Right atrium auricular region (tissue), 2 donors: ENCODE data around the gene DNAJC27. TPM values are rescaled to one million over a fixed set of nuclear protein-coding genes. Genes with fewer than 3 reads are reported as not detected.
A peak's percentile ranks its signal among the peaks of the same experiment; 100 is the strongest.

Experiments used
- DNase-seq: peaks from one replicate; pipeline ENCODE4 v3.0.0-alpha.2; 2019; ENCODE audit warnings: low spot score
- H3K27ac ChIP-seq, 2 donors: fragments of 200-600 bp; sonication (generic); 1 replicate in 1 of 2; 2 replicates in 1 of 2; pipeline ENCODE4 v1.5.1; 2016 to 2019
- H3K27me3 ChIP-seq, 2 donors: fragments of 200-600 bp; sonication (generic); one replicate each; pipeline versions ENCODE4 v1.5.1 to v1.6.0; 2017 to 2019
- H3K36me3 ChIP-seq: fragments of 200-600 bp; sonication (generic); one replicate; pipeline ENCODE4 v1.5.1; 2016
- H3K4me1 ChIP-seq, 2 donors: fragments of 200-600 bp; sonication (generic); one replicate each; pipeline versions ENCODE4 v1.5.1 to v1.6.0; 2017 to 2019
- H3K4me3 ChIP-seq, 2 donors: fragments of 200-600 bp; sonication (generic); 1 replicate in 1 of 2; 2 replicates in 1 of 2; pipeline ENCODE4 v1.5.1; 2017 to 2019; ENCODE audit warnings: mild to moderate bottlenecking in 1 of 2, moderate library complexity in 1 of 2
- H3K9me3 ChIP-seq, 2 donors: fragments of 200-600 bp; sonication (generic); one replicate each; pipeline ENCODE4 v1.5.1; 2019
- CTCF ChIP-seq, 2 donors: fragments of 200-600 bp; sonication (generic); IDR thresholded peaks; one replicate each; pipeline ENCODE4 v1.5.1; 2019; ENCODE audit warnings: antibody characterized with exemption in 2 of 2
- total RNA-seq, 2 donors: library from RNA; depleted of rRNA; stranded (reverse); fragments of >200 nt; gene quantifications; one replicate each; pipeline ENCODE4 v1.1.0, GENCODE V29; 2016

Gene DNAJC27
- total RNA-seq, 2 donors from 2014 or later = 7.3 to 7.5 TPM

- H3K4me3 ChIP-seq = no peak overlapping the region
- no peaks in the 10 kb centered on the region for H3K36me3 ChIP-seq
- H3K27me3 ChIP-seq = no peaks in the 10 kb centered on the region
- H3K27ac ChIP-seq = no peak overlapping the region
- peaks cover 0 to 24% of the 10 kb centered on the region in 2 donors for H3K4me1 ChIP-seq
- H3K9me3 ChIP-seq = no peaks in the 10 kb centered on the region
- no peak for DNase-seq
- no peak for TF ChIP-seq CTCF (IDR thresholded peaks at IDR 0.05)
Observed at GRCh38 chr2:24924266-24924665, 47.5 kb downstream of the DNAJC27 start.

- no peak for TF ChIP-seq CTCF (IDR thresholded peaks at IDR 0.05)
- H3K9me3 ChIP-seq = no peaks in the 10 kb centered on the region
- H3K27me3 ChIP-seq = no peaks in the 10 kb centered on the region
- H3K4me3 ChIP-seq = no peak overlapping the region
- H3K27ac ChIP-seq = no peak overlapping the region
- H3K4me1 ChIP-seq = peaks cover 0 to 35% of the 10 kb centered on the region in 2 donors
- no peaks in the 10 kb centered on the region for H3K36me3 ChIP-seq
- no peak for DNase-seq
Observed at GRCh38 chr2:24923106-24923505, 48.6 kb downstream of the DNAJC27 start.

GRCh38 chr2:24922556-24922955 is 49.2 kb downstream of the DNAJC27 start:
- no peaks in the 10 kb centered on the region for H3K27me3 ChIP-seq
- no peak overlapping the region for H3K27ac ChIP-seq
- no peaks in the 10 kb centered on the region for H3K9me3 ChIP-seq
- H3K4me3 ChIP-seq = no peak overlapping the region
- TF ChIP-seq CTCF (IDR thresholded peaks at IDR 0.05) = no peak
- H3K36me3 ChIP-seq = no peaks in the 10 kb centered on the region
- peaks cover 0 to 35% of the 10 kb centered on the region in 2 donors for H3K4me1 ChIP-seq
- DNase-seq = no peak

DNA sequence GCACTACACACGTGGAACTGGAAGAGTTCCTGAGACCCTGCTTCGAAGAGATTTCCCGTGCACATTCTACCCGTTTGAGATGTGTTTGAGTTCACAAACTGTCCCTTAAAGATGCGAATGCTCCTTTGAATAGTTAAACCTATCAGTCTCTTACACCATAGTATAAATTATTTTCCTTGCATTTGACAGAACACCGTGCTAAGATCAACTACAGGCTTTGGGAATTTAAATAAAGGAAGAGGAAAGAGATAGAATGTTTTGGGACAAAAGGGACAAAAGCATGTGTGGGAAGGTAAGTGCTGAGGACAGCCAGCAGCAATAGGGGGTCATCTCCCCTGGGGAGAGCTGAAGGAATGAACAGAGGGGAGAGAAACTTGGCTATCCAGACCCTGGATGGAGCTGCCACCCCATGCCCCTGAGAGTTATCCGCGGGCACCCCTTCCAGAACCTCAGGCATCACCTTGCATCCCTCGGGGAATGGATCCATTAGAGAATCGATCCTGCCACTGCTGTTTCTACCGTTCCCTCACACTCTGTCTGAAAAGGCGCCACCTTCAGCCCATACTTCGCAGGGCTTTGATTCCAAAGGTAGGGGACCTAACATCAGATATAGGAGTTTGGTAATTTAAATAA is 50.8 kb downstream of the DNAJC27 start:
- H3K4me1 ChIP-seq = peaks cover 0 to 21% of the 10 kb centered on the region in 2 donors
- peak overlapping the region; percentile 54 to 58 for H3K4me3 ChIP-seq
- no peak for DNase-seq
- no peak for TF ChIP-seq CTCF (IDR thresholded peaks at IDR 0.05)
- no peaks in the 10 kb centered on the region for H3K36me3 ChIP-seq
- H3K9me3 ChIP-seq = no peaks in the 10 kb centered on the region
- H3K27me3 ChIP-seq = no peaks in the 10 kb centered on the region
- H3K27ac ChIP-seq = peak overlapping the region in 1 of 2 donors; percentile 10

DNA sequence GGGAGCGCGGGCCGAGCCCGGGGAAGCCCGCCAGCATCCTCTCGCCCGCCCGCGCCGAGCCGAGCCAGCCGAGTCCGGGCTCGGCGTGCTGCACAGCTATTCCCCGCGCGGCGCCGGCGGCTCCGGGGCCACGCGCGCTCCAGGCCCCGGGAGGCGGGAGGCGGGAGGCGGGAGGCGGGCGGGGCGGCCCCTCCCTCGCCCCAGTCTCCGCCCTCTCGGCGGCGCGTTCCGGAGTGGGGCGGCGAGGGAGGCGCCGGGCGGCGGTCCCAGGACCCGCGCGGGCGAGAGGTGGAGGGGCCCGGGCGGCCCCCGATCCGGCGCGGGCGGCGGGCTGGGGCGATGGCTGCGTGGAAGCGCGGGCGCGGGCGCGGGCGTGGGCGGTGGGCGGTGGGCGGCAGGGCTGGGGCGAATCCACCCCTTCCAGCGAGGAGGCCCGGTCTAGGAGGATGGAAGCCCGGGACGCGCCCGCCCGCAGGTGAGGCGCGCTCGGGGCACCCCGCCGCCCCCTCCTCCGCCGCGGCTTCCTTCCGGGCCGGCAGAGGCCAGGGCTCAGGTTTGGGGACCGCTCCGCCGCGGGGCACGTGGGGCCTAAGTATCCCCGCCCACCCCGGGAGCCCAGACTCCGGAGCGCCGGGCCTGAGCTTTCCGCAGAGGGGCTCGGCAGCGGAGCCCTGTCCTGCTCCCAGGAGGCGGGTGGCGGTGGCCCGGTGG is 51.5 kb downstream of the DNAJC27 start, which contains the start of gene ADCY3:
Gene ADCY3 (minus strand): TSS at position 140 of the 711 bp plus-strand sequence. CDS start 1,250 bp downstream, outside the sequence.
- no peaks in the 10 kb centered on the region for H3K27me3 ChIP-seq
- H3K36me3 ChIP-seq = no peaks in the 10 kb centered on the region
- H3K4me1 ChIP-seq = peaks cover 0 to 21% of the 10 kb centered on the region in 2 donors
- no peak for DNase-seq
- H3K9me3 ChIP-seq = no peaks in the 10 kb centered on the region
- H3K27ac ChIP-seq = peak within 1 kb of the TSS; percentile 53 to 68
- no peak for TF ChIP-seq CTCF (IDR thresholded peaks at IDR 0.05)
- H3K4me3 ChIP-seq = peak within 1 kb of the TSS; percentile 54 to 58
